ENCODE results near the gene XPO4.

- TF ChIP-seq CTCF (IDR thresholded peaks at IDR 0.05) (no peak), POLR2A (IDR thresholded peaks at IDR 0.05) (no peak)
Measured at GRCh38 chr13:20826301-20826700, 76.2 kb downstream of the XPO4 start.

Measured in body of pancreas (tissue), 4 donors.